MCF 10A (cell line): Measurements from ENCODE around the gene SEPTIN8. TPM values are rescaled to one million over a fixed set of nuclear protein-coding genes. Genes with fewer than 3 reads are reported as not detected.
A peak's percentile ranks its signal among the peaks of the same experiment; 100 is the strongest.

Experiments
- BruUV-seq: library from RNA; stranded (reverse); fragments of 400-500 nt; replicated peaks from 2 replicates; lab custom pipeline; 2021; lab: Mats Ljungman, UMichigan
- CTCF ChIA-PET: fragments of 300-600 bp; sonication (Branson Sonifier 250); formaldehyde crosslinking; extraction: SDS; loops from one replicate; lab custom pipeline; 2021; ENCODE audit warnings: antibody characterized with exemption, inconsistent platforms; lab: Yijun Ruan, JAX
- POLR2A ChIA-PET: fragments of 300-600, 350-650 bp; sonication (Branson Sonifier 250); formaldehyde crosslinking; extraction: SDS; loops from one replicate; lab custom pipeline; 2020; ENCODE audit warnings: antibody characterized with exemption, inconsistent platforms; lab: Yijun Ruan, JAX
- DNase-seq: peaks from one replicate; pipeline ENCODE4 v3.0.0-alpha.2; 2018; ENCODE audit not compliant: unreplicated experiment
- H3K27ac Mint-ChIP-seq: one replicate; pipeline ENCODE4 v1.8.0; 2022; ENCODE audit warnings: mild to moderate bottlenecking, low read depth, mixed read lengths; ENCODE audit not compliant: unreplicated experiment
- H3K27me3 Mint-ChIP-seq: one replicate; pipeline ENCODE4 v1.8.0; 2022; ENCODE audit warnings: mixed read lengths; ENCODE audit not compliant: insufficient read depth, unreplicated experiment
- H3K36me3 Mint-ChIP-seq: one replicate; pipeline ENCODE4 v1.8.0; 2022; ENCODE audit warnings: mild to moderate bottlenecking, moderate library complexity, mixed read lengths; ENCODE audit not compliant: insufficient read depth, unreplicated experiment
- H3K4me1 Mint-ChIP-seq: one replicate; pipeline ENCODE4 v1.8.0; 2022; ENCODE audit warnings: mixed read lengths; ENCODE audit not compliant: insufficient read depth, unreplicated experiment
- H3K4me3 Mint-ChIP-seq: one replicate; pipeline ENCODE4 v1.8.0; 2022; ENCODE audit warnings: mild to moderate bottlenecking, moderate library complexity, mixed read lengths; ENCODE audit not compliant: unreplicated experiment
- H3K9me3 Mint-ChIP-seq: one replicate; pipeline ENCODE4 v1.8.0; 2022; ENCODE audit warnings: mixed read lengths; ENCODE audit not compliant: unreplicated experiment
- CTCF ChIP-seq: fragments of 200-600 bp; IDR thresholded peaks from one replicate; pipeline ENCODE4 v1.8.0; 2022; ENCODE audit warnings: antibody characterized with exemption, mild to moderate bottlenecking; ENCODE audit not compliant: unreplicated experiment
- intact Hi-C: fragments of 100-400 bp; cut with micrococcal nuclease; formaldehyde crosslinking; loops from 2 replicates; pipeline ENCODE4 v1.14.1; 2022
- total RNA-seq: library from RNA; stranded (reverse); gene quantifications from 2 replicates; pipeline ENCODE4 v1.2.3, GENCODE V29; 2022

Gene SEPTIN8
- total RNA-seq, 1 experiment from 2014 or later: 34.8 TPM

- H3K27ac Mint-ChIP-seq: no peak overlapping the region
- H3K9me3 Mint-ChIP-seq: no peaks in the 10 kb centered on the region
- H3K27me3 Mint-ChIP-seq: no peaks in the 10 kb centered on the region
- H3K4me3 Mint-ChIP-seq: no peak overlapping the region
- H3K36me3 Mint-ChIP-seq: peaks cover 13% of the 10 kb centered on the region
- CTCF ChIA-PET: interaction anchor here (0.6 to 1.6 kb wide), 8 partner anchors 27 to 183 kb away, joined by 3 to 6 read pairs (median 3); no protein-coding TSS in a partner anchor
- no peak for TF ChIP-seq CTCF
- no peak for DNase-seq
- BruUV-seq: no TSS peak
- intact Hi-C loops: no loop called here
- H3K4me1 Mint-ChIP-seq: peaks cover 7% of the 10 kb centered on the region
- POLR2A ChIA-PET: interaction anchor here (0.6 kb wide), 1 partner anchor 529 kb away, joined by 3 read pairs; no protein-coding TSS in a partner anchor
Measured at GRCh38 chr5:132708645-132709044, 68.4 kb downstream of the SEPTIN8 start.

GRCh38 chr5:132704875-132705274 lies 72.2 kb downstream of the SEPTIN8 start:
- H3K4me3 Mint-ChIP-seq: no peak overlapping the region
- CTCF ChIA-PET: interaction anchor here (0.7 to 1.3 kb wide), 4 partner anchors 11 to 204 kb away, joined by 3 to 4 read pairs (median 4); partner anchors contain the start of gene KIF3A
- H3K9me3 Mint-ChIP-seq: no peaks in the 10 kb centered on the region
- DNase-seq: peak; percentile 18
- no peak for TF ChIP-seq CTCF
- H3K27me3 Mint-ChIP-seq: no peaks in the 10 kb centered on the region
- POLR2A ChIA-PET: interaction anchor here (0.5 to 2.6 kb wide), 4 partner anchors 9 to 536 kb away, joined by 3 to 11 read pairs (median 4); partner anchors contain the start of gene IL4
- H3K36me3 Mint-ChIP-seq: peaks cover 32% of the 10 kb centered on the region
- H3K27ac Mint-ChIP-seq: no peak overlapping the region
- no TSS peak for BruUV-seq
- peaks cover 7% of the 10 kb centered on the region for H3K4me1 Mint-ChIP-seq
- intact Hi-C loops: no loop called here

Other genes starting within 250 kb of the SEPTIN8 start
- gene IL5, start 233.7 kb downstream of the SEPTIN8 start, total RNA-seq: not detected in 2 replicates
- 145 TPM in 2 replicates for gene RAD50, start 220.3 kb downstream of the SEPTIN8 start, total RNA-seq
- gene IL13, start 119.1 kb downstream of the SEPTIN8 start, total RNA-seq: not detected in 2 replicates
- not detected in 2 replicates for gene IL4, start 103.2 kb downstream of the SEPTIN8 start, total RNA-seq
- gene KIF3A, start 39.7 kb downstream of the SEPTIN8 start, total RNA-seq: 23.9 and 31.5 TPM in 2 replicates
- gene CCNI2, start 29.8 kb downstream of the SEPTIN8 start, total RNA-seq: 0.12 and 0.16 TPM in 2 replicates
- gene SOWAHA, start 36.1 kb upstream of the SEPTIN8 start, total RNA-seq: not detected in 2 replicates
- 20.5 and 22.7 TPM in 2 replicates for gene SHROOM1, start 53.4 kb upstream of the SEPTIN8 start, total RNA-seq
- 0.51 and 0.79 TPM in 2 replicates for gene GDF9, start 89.2 kb upstream of the SEPTIN8 start, total RNA-seq
- 974 and 1,181 TPM in 2 replicates for gene UQCRQ, start 89.4 kb upstream of the SEPTIN8 start, total RNA-seq
- gene LEAP2, start 96.4 kb upstream of the SEPTIN8 start, total RNA-seq: 2.9 and 3.2 TPM in 2 replicates
- 200 and 206 TPM in 2 replicates for gene AFF4, start 186.4 kb upstream of the SEPTIN8 start, total RNA-seq
- 35.0 and 37.7 TPM in 2 replicates for gene ZCCHC10, start 249.3 kb upstream of the SEPTIN8 start, total RNA-seq